Kidney epithelial cell (primary cell): Measurements from ENCODE around the gene ETV5. TPM values are rescaled to one million over a fixed set of nuclear protein-coding genes. Genes with fewer than 3 reads are reported as not detected.
"Not testable (repeated sequence)": the region's sequence is repeated elsewhere in the genome, so short reads cannot be mapped to it uniquely, and the experiment has no call there.

Experiments used
- DNase-seq: peaks from one replicate; pipeline ENCODE4 v3.0.0-alpha.2; 2010; ENCODE audit warnings: low read depth
- H3K27me3 ChIP-seq: 2 replicates; pipeline ENCODE4 v1.6.0; 2011; ENCODE audit warnings: low read length; ENCODE audit not compliant: control insufficient read depth, insufficient read depth
- H3K36me3 ChIP-seq: 2 replicates; pipeline ENCODE4 v1.5.1; 2011; ENCODE audit warnings: low read length; ENCODE audit not compliant: control insufficient read depth, insufficient read depth
- H3K4me3 ChIP-seq: 2 replicates; pipeline ENCODE4 v1.5.1; 2011; ENCODE audit warnings: low read depth, mild to moderate bottlenecking, control low read depth, low read length
- CTCF ChIP-seq: IDR thresholded peaks from 2 replicates; pipeline ENCODE4 v1.5.1; 2011; ENCODE audit warnings: mild to moderate bottlenecking, moderate library complexity, low read length, control low read depth, inconsistent platforms; ENCODE audit not compliant: insufficient read depth, poor library complexity, severe bottlenecking
- total RNA-seq: library from RNA; depleted of rRNA; stranded (reverse); fragments of >200 nt; gene quantifications from 2 replicates; pipeline ENCODE4 v1.2.3, GENCODE V29; 2015

ETV5 gene
- total RNA-seq, 1 donor from 2014 or later, result 33.1 TPM

DNA sequence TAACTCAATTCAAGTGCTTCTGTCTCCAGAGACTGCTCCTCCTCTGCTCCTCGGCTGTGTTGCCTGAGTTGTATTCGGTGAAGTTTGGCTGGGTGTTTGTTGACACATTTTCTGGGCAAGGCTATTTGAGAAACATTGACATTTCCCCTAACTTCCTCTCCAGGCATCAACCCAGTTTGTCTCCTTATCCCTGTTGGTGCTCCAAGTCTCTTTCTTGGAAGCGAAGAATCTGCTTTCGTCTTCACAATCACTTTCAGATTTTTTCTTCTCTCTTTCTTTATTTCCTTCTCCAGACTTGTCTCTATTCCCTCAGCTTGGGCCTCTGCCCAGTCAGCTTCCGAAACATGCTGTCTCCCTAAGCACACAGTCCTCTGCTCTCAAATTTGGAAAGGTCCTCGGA is 84.7 kb downstream of the ETV5 start:
- H3K36me3 ChIP-seq, result no peaks in the 10 kb centered on the region
- no peak overlapping the region for H3K4me3 ChIP-seq
- TF ChIP-seq CTCF, result no peak
- DNase-seq, result no peak
- H3K27me3 ChIP-seq, result no peaks in the 10 kb centered on the region

DNA sequence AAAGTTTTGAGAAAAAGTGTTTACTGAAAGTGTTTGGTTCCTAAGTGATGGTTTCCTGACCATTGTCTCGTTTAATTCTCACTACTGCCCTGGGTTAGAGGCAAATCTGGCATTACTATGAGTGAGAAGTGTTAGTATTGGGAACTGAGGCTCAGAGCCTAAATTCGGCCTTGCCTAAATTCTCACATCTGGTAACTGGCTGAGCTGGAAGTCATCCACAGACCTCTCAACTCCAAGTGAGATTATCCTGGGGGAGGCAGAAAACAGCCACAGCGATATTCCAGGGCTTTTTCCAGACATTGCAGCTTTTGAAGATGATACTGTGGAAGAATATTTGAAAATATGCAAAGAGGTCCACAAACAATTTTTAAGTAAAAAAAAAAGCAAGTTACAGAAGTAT is 86.0 kb downstream of the ETV5 start:
- no peak for DNase-seq
- H3K36me3 ChIP-seq, result no peaks in the 10 kb centered on the region
- no peak overlapping the region for H3K4me3 ChIP-seq
- TF ChIP-seq CTCF, result no peak
- H3K27me3 ChIP-seq, result no peaks in the 10 kb centered on the region

GRCh38 chr3:186021673-186022362 is 87.1 kb downstream of the ETV5 start:
- no peak for TF ChIP-seq CTCF
- Histone ChIP-seq H3K4me3 (no peak overlapping the region), H3K27me3 (no peaks in the 10 kb centered on the region), H3K36me3 (no peaks in the 10 kb centered on the region)
- peak; percentile 72 for DNase-seq

DNA sequence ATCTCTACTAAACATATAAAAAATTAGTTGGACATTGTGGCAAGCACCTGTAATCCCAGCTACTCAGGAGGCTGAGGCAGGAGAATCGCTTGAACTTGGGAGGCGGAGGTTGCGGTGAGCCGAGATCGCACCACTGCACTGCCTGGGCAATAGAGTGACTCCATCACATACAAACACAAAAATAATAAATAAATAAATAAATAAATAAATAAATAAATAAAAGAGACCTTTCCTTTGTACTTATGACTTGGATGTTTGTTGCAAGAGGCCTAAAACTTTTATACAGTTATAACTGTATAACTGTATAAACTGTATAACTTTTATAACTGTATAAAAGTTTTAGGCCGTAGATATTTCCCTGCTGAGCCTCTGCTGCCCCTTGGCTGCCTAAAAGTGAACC is 87.6 kb downstream of the ETV5 start:
- not testable (repeated sequence) for H3K27me3 ChIP-seq, DNase-seq, H3K4me3 ChIP-seq, H3K36me3 ChIP-seq

GRCh38 chr3:186019288-186019687 is 89.6 kb downstream of the ETV5 start:
- H3K4me3 ChIP-seq, DNase-seq, H3K36me3 ChIP-seq, H3K27me3 ChIP-seq: not testable (repeated sequence)

GRCh38 chr3:186014866-186015265 is 94.0 kb downstream of the ETV5 start:
- Histone ChIP-seq H3K4me3 (no peak overlapping the region), H3K27me3 (no peaks in the 10 kb centered on the region), H3K36me3 (no peaks in the 10 kb centered on the region)
- TF ChIP-seq CTCF, result no peak
- DNase-seq, result no peak

DNA sequence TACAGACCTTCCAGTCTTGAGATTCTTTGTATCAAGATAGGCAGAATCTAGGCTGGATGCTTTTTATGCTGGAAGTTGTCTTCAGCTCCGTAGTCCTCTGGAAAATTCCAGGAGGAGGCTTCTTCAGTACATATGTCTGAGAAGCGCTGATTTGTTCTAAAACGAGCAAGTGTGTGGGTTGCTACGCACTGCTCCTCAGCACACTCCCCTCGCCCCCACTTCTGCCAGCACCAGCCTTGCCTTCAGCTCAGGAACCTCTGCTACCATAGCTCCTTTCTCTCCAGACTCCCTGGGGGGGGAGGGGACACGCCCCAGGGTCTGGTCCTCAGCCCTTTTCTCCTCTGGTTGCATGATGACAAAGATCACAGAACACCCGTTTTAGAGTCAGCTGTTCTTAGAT is 95.6 kb downstream of the ETV5 start:
- no peak for TF ChIP-seq CTCF
- Histone ChIP-seq H3K36me3 (no peaks in the 10 kb centered on the region), H3K27me3 (no peaks in the 10 kb centered on the region)

More for the DNA sequence above, 95.6 kb downstream of the ETV5 start:
- no peak for DNase-seq
- no peak overlapping the region for H3K4me3 ChIP-seq
